Gastrocnemius medialis (tissue), 4 donors: ENCODE results near the gene OR10A3. TPM values are rescaled to one million over a fixed set of nuclear protein-coding genes. Genes with fewer than 3 reads are reported as not detected.
A peak's percentile ranks its signal among the peaks of the same experiment; 100 is the strongest.
"Not testable (repeated sequence)": the region's sequence is repeated elsewhere in the genome, so short reads cannot be mapped to it uniquely, and the experiment has no call there.

ENCODE experiments used
- ATAC-seq, 2 donors: fragments of 150-250 bp; one replicate each; pipeline ENCODE4 v1.9.1; 2016
- DNase-seq, 2 donors: peaks; one replicate each; pipeline ENCODE4 v3.0.0-alpha.2; 2019
- H3K27ac ChIP-seq, 4 donors: fragments of 200-600 bp; sonication (generic); 1 replicate in 1 of 4; 2 replicates in 3 of 4; pipeline ENCODE4 v1.5.1; 2016 to 2018; ENCODE audit warnings: mild to moderate bottlenecking in 2 of 4, moderate library complexity in 1 of 4
- H3K27me3 ChIP-seq, 3 donors: fragments of 200-600 bp; sonication (generic) in 2 of 3; 1 replicate in 1 of 3; 2 replicates in 2 of 3; pipeline versions ENCODE4 v1.5.1 to v1.6.0; 2016 to 2019; ENCODE audit warnings: mild to moderate bottlenecking in 1 of 3, moderate library complexity in 1 of 3
- H3K36me3 ChIP-seq, 2 donors: fragments of 200-600 bp; sonication (generic) in 1 of 2; one replicate each; pipeline ENCODE4 v1.5.1; 2017 to 2018
- H3K4me1 ChIP-seq, 2 donors: fragments of 200-600 bp; sonication (generic) in 1 of 2; one replicate each; pipeline ENCODE4 v1.5.1; 2016 to 2017; ENCODE audit warnings: mild to moderate bottlenecking in 2 of 2
- H3K4me3 ChIP-seq, 4 donors: fragments of 200-600 bp; sonication (generic) in 3 of 4; 1 replicate in 1 of 4; 2 replicates in 3 of 4; pipeline ENCODE4 v1.5.1; 2016 to 2019; ENCODE audit warnings: mild to moderate bottlenecking in 2 of 4
- H3K9me3 ChIP-seq, 3 donors: fragments of 200-600 bp; sonication (generic) in 2 of 3; 1 replicate in 1 of 3; 2 replicates in 2 of 3; pipeline ENCODE4 v1.5.1; 2016 to 2019
- POLR2A ChIP-seq, 2 donors: fragments of 450-650 bp; IDR thresholded peaks; one replicate each; pipeline ENCODE4 v1.6.1; 2017; ENCODE audit warnings: antibody characterized with exemption in 2 of 2, mild to moderate bottlenecking in 2 of 2, moderate library complexity in 2 of 2
- in situ Hi-C, 4 donors: fragments of 200-750 bp; cut with MboI; loops; one replicate each; pipeline versions ENCODE4 v1.15.0 to v1.8.0; 2017; ENCODE audit warnings: low sequenced_read_pairs in 4 of 4
- intact Hi-C: fragments of 100-400 bp; cut with DNase I; formaldehyde crosslinking; loops from one replicate; pipeline ENCODE4 v1.15.1; 2023; ENCODE audit warnings: low total_unique reads
- total RNA-seq, 4 donors: library from RNA; depleted of rRNA; stranded (reverse); fragments of >200 nt; gene quantifications; one replicate each; pipeline versions ENCODE4 v1.1.0 to v1.2.3, GENCODE V29; 2016
- TF ChIP-seq, protein P1 (sequence below), 5 experiments: fragments of 450-650 bp in 3 of 5; fragments of 200-600 bp in 2 of 5; sonication (generic) in 2 of 5; IDR thresholded peaks in 4 of 5; conservative IDR thresholded peaks in 1 of 5; 1 replicate in 4 of 5; 2 replicates in 1 of 5; pipeline ENCODE4 v1.5.1; 2016 to 2019; ENCODE audit warnings: antibody characterized with exemption in 5 of 5, mild to moderate bottlenecking in 3 of 5, moderate library complexity in 3 of 5

Gene OR10A3, protein sequence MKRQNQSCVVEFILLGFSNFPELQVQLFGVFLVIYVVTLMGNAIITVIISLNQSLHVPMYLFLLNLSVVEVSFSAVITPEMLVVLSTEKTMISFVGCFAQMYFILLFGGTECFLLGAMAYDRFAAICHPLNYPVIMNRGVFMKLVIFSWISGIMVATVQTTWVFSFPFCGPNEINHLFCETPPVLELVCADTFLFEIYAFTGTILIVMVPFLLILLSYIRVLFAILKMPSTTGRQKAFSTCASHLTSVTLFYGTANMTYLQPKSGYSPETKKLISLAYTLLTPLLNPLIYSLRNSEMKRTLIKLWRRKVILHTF
- not detected for total RNA-seq

DNA sequence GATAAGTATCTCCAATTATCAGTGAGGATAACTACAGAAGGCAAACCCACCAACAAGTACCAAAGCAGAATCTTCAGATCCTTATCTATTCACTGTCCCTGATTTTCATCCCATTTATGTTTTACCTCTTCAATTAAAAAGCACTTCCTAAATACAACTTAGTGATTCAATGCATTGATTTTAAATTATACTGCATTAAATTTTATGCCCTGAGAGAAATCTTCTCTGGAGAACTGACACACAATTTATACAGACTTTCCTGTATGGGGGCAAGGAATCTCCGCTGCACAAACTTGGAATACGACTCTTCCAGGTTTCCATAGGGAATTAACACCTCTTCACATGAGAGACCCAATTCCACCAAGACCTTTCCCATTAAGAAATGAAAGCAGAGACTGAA, at the start of gene OR10A3:
TSS of gene OR10A3 (minus strand) at position 101 of the 400 bp plus-strand sequence. CDS start 2,188 bp downstream, outside the sequence.
- ATAC-seq (no peak), DNase-seq (no peak)
- Histone ChIP-seq H3K36me3 (no peaks in the 10 kb centered on the region), H3K27me3 (no peaks in the 10 kb centered on the region), H3K4me3 (no peak within 1 kb of the TSS), H3K27ac (no peak within 1 kb of the TSS), H3K4me1 (no peaks in the 10 kb centered on the region), H3K9me3 (no peaks in the 10 kb centered on the region)
- intact Hi-C loops, result no loop called here
- in situ Hi-C loops, result no loop called here
- no peak for TF ChIP-seq POLR2A (IDR thresholded peaks at IDR 0.05)
- TF ChIP-seq, protein P1, sequence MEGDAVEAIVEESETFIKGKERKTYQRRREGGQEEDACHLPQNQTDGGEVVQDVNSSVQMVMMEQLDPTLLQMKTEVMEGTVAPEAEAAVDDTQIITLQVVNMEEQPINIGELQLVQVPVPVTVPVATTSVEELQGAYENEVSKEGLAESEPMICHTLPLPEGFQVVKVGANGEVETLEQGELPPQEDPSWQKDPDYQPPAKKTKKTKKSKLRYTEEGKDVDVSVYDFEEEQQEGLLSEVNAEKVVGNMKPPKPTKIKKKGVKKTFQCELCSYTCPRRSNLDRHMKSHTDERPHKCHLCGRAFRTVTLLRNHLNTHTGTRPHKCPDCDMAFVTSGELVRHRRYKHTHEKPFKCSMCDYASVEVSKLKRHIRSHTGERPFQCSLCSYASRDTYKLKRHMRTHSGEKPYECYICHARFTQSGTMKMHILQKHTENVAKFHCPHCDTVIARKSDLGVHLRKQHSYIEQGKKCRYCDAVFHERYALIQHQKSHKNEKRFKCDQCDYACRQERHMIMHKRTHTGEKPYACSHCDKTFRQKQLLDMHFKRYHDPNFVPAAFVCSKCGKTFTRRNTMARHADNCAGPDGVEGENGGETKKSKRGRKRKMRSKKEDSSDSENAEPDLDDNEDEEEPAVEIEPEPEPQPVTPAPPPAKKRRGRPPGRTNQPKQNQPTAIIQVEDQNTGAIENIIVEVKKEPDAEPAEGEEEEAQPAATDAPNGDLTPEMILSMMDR (IDR thresholded peaks at IDR 0.05 in 4 of 5, conservative IDR thresholded peaks at IDR 0.05 in 1 of 5), result no peak

DNA sequence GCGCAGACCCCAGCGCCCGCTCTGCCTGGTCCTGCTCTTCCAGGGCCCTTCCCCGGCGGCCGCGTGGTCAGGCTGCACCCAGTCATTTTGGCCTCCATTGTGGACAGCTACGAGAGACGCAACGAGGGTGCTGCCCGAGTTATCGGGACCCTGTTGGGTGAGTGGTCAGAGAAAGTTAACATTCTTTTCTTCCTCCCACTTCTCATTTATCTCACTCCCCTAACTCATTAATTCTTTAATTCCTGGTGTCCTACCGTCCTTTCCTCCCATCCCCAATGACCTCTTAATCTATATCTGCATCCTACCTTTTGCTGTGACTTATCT, 46.0 kb upstream of the OR10A3 start:
- H3K4me1 ChIP-seq, result peaks cover 28% of the 10 kb centered on the region in 2 donors
- in situ Hi-C loops (loop anchor here in 1 of 4 donors (5.0 kb wide), 1 partner anchor 95 kb away; no protein-coding TSS in a partner anchor), intact Hi-C loops (loop anchor here (1.0 to 2.0 kb wide), 2 partner anchors 95 to 475 kb away; partner anchors contain the start of gene PPFIBP2)
- H3K9me3 ChIP-seq, DNase-seq, H3K36me3 ChIP-seq, H3K27me3 ChIP-seq, ATAC-seq: not testable (repeated sequence)
- peak overlapping the region; percentile 75 to 86 (median 78) for H3K27ac ChIP-seq
- peak overlapping the region; percentile 79 to 85 (median 84) for H3K4me3 ChIP-seq

DNA sequence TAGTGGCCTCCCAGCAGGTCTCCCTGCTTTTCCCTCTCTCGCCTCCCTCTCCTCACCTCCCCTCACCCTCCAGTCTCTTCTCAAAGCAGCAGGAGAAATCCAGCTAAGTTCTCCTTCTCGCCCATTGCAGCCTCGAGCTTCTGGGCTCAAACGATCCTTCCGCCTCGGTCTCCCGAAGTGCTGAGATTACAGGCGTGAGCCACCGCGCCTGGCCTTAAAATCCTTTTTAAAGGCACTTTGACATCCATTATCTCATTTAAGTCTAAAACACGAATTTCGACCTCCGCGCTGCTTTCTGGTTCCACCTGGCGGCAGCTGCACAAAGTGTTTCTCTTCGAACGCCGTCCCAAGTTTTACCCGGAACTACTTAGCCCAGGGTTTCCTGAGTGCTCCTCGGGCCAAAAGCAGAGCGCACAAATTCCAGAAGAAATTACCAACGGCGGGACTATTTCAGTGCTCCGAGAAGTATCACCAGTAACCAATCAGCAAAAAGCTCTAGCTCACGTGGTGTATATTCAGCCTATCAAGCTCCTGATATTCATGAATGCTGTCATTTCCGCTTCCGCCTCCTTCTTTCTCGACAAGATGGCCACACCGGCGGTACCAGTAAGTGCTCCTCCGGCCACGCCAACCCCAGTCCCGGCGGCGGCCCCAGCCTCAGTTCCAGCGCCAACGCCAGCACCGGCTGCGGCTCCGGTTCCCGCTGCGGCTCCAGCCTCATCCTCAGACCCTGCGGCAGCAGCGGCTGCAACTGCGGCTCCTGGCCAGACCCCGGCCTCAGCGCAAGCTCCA, 45.5 kb upstream of the OR10A3 start, which contains the start of gene EIF3F:
TSS of gene EIF3F (plus strand) at position 570 of the 792 bp plus-strand sequence. CDS start at position 586, 16 bp downstream.
- ATAC-seq, result peak; percentile 100
- H3K9me3 ChIP-seq, result no peaks in the 10 kb centered on the region
- peak within 1 kb of the TSS; percentile 77 to 86 (median 78) for H3K27ac ChIP-seq
- peaks cover 28% of the 10 kb centered on the region in 2 donors for H3K4me1 ChIP-seq
- in situ Hi-C loops (loop anchor here in 1 of 4 donors (5.0 kb wide), 1 partner anchor 95 kb away; no protein-coding TSS in a partner anchor), intact Hi-C loops (loop anchor here (1.0 to 2.0 kb wide), 2 partner anchors 95 to 474 kb away; partner anchors contain the start of gene PPFIBP2)
- H3K36me3 ChIP-seq, result peaks cover 0 to 3% of the 10 kb centered on the region in 2 donors
- DNase-seq, result peak; percentile 93
- TF ChIP-seq POLR2A (IDR thresholded peaks at IDR 0.05), result peak; percentile 18 to 40
- TF ChIP-seq, protein P1 (IDR thresholded peaks at IDR 0.05 in 4 of 5, conservative IDR thresholded peaks at IDR 0.05 in 1 of 5), result peak; percentile 83 to 90 (median 86)
- H3K4me3 ChIP-seq, result peak within 1 kb of the TSS; percentile 79 to 85 (median 84)
- no peaks in the 10 kb centered on the region for H3K27me3 ChIP-seq

DNA sequence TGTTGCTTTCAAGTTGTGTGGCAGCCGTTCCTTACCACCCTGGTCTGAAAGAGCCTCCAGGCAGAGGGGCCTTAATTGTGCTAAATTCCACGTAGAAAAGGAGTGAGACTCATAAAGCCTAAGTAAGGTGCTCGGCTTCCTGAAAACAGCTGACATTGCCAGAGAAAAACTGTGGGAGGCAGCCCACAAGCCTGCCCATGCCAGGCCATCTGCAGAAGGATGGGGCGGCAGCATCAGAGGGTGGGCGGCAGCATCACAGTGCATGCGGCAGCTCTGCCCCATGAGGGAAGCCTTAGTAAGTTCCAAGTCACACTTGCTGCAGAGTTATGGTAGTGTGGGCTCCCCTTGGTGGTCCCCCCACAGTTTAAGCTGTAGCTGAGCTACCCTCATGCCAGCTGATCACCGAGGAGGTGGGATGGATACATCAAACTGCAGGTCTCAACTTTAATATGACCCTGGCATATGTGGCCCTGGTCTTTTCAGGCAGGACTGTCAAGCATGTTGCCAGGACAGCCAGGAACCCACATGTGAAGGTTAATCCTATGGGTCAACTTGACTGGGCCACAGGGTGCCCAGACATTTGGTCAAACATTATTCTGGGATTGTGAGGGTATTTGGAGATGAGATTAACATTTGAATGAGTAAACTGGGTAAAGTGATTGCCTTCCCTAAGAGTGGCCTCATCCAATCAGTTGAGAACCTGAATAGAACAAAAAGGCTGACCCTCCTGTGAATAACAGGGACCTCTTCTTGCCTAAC, 42.5 kb upstream of the OR10A3 start:
- H3K27ac ChIP-seq, result no peak overlapping the region
- in situ Hi-C loops (no loop called here), intact Hi-C loops (no loop called here)
- no peaks in the 10 kb centered on the region for H3K36me3 ChIP-seq
- H3K27me3 ChIP-seq, result no peaks in the 10 kb centered on the region
- H3K4me3 ChIP-seq, result no peak overlapping the region
- no peak for DNase-seq
- peaks cover 13 to 16% of the 10 kb centered on the region in 2 donors for H3K4me1 ChIP-seq
- TF ChIP-seq POLR2A (IDR thresholded peaks at IDR 0.05), result no peak
- TF ChIP-seq, protein P1 (IDR thresholded peaks at IDR 0.05 in 4 of 5, conservative IDR thresholded peaks at IDR 0.05 in 1 of 5), result no peak
- no peak for ATAC-seq
- no peaks in the 10 kb centered on the region for H3K9me3 ChIP-seq
